ENCODE results near the gene CHD6. TPM values are rescaled to one million over a fixed set of nuclear protein-coding genes. Genes with fewer than 3 reads are reported as not detected.

CHD6 gene
- total RNA-seq, 1 experiment from 2014 or later = 26.6 TPM

- TF ChIP-seq SP1 (IDR thresholded peaks at IDR 0.05; ENCODE audit: low read depth) = no peak
- TF ChIP-seq TCF7L2 (IDR thresholded peaks at IDR 0.05; ENCODE audit: borderline replicate concordance, extremely low read depth, insufficient read depth, insufficient read length) = no peak
- TF ChIP-seq JUND (IDR thresholded peaks at IDR 0.05) = no peak
- TF ChIP-seq, protein P1, sequence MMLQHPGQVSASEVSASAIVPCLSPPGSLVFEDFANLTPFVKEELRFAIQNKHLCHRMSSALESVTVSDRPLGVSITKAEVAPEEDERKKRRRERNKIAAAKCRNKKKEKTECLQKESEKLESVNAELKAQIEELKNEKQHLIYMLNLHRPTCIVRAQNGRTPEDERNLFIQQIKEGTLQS (IDR thresholded peaks at IDR 0.05) = no peak
- no peak for TF ChIP-seq POLR2AphosphoS5 (IDR thresholded peaks at IDR 0.05; ENCODE audit: low read depth, low read length)
- TF ChIP-seq YY1 (IDR thresholded peaks at IDR 0.05; ENCODE audit: extremely low read depth, insufficient replicate concordance, low read depth, low read length) = no peak
- TF ChIP-seq EZH2 (IDR thresholded peaks at IDR 0.05) = no peak
- TF ChIP-seq ZNF274 (IDR thresholded peaks at IDR 0.05; ENCODE audit: low read depth, low read length) = no peak
These were observed 25.5 kb downstream of the CHD6 start (continued) for GRCh38 chr20:41592516-41593216.

GRCh38 chr20:41587956-41588355 lies 30.2 kb downstream of the CHD6 start:
- H3K27ac ChIP-seq (ENCODE audit: low read depth, low read length) = no peak overlapping the region
- H2AFZ ChIP-seq (ENCODE audit: low read depth, low read length, poor library complexity, severe bottlenecking) = no peak overlapping the region
- H3K4me2 ChIP-seq (ENCODE audit: low read length) = no peak overlapping the region
- no peak for ATAC-seq
- RAD21 ChIA-PET (ENCODE audit: low non-redundant PET in 1 of 2, low total read pairs in 2 of 2, uncharacterized antibody in 2 of 2, unreplicated experiment in 2 of 2) = no interaction called here
- CTCF ChIA-PET = no interaction called here
- TF ChIP-seq EZH2 (IDR thresholded peaks at IDR 0.05) (no peak), POLR2A (IDR thresholded peaks at IDR 0.05; ENCODE audit: borderline replicate concordance, extremely low read depth, insufficient read depth, insufficient read length) (no peak), ZNF274 (IDR thresholded peaks at IDR 0.05; ENCODE audit: low read depth, low read length) (no peak), RAD21 (IDR thresholded peaks at IDR 0.05; ENCODE audit: low read depth) (no peak), ZFX (IDR thresholded peaks at IDR 0.05) (no peak), POLR2AphosphoS5 (IDR thresholded peaks at IDR 0.05; ENCODE audit: low read depth, low read length) (no peak), EGR1 (IDR thresholded peaks at IDR 0.05; ENCODE audit: low read depth) (no peak)
- TF ChIP-seq, protein P2, sequence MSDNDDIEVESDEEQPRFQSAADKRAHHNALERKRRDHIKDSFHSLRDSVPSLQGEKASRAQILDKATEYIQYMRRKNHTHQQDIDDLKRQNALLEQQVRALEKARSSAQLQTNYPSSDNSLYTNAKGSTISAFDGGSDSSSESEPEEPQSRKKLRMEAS (IDR thresholded peaks at IDR 0.05) = no peak
- intact Hi-C loops (cut with micrococcal nuclease) = no loop called here
- POLR2A ChIA-PET = no interaction called here
- no peaks in the 10 kb centered on the region for H3K9me3 ChIP-seq (ENCODE audit: control insufficient read depth in 1 of 2, insufficient read depth in 1 of 2, low read depth in 1 of 2, low read length in 2 of 2)
- H3K79me2 ChIP-seq (ENCODE audit: insufficient read depth, low read length) = peaks cover 21% of the 10 kb centered on the region
- no peaks in the 10 kb centered on the region; the same call in 1 of the 2 replicates for H4K20me1 ChIP-seq (ENCODE audit: insufficient read depth)
- H3K9ac ChIP-seq (ENCODE audit: low read length) = no peak overlapping the region
- H3K4me1 ChIP-seq (ENCODE audit: control insufficient read depth in 1 of 2, insufficient read depth in 2 of 2, low read length in 2 of 2) = no peaks in the 10 kb centered on the region
- no peaks in the 10 kb centered on the region for H3K27me3 ChIP-seq (ENCODE audit: insufficient read depth, low read length)
- no peaks in the 10 kb centered on the region for H3K36me3 ChIP-seq (ENCODE audit: control insufficient read depth in 1 of 2, insufficient read depth in 2 of 2, low read length in 2 of 2)
- no TSS peak for BruUV-seq (replicated peaks)
- H3K4me3 ChIP-seq (replicated peaks in 1 of 2; ENCODE audit: low read depth in 1 of 2, low read length in 2 of 2) = no peak overlapping the region
- H3K9me2 ChIP-seq (ENCODE audit: insufficient read depth) = no peaks in the 10 kb centered on the region
- no peak for DNase-seq (ENCODE audit: low read depth, low spot score)

All from HCT116 (cell line).